HepG2 (cell line): ENCODE data around the gene TBC1D2B. TPM values are rescaled to one million over a fixed set of nuclear protein-coding genes. Genes with fewer than 3 reads are reported as not detected.
A peak's percentile ranks its signal among the peaks of the same experiment; 100 is the strongest.

ENCODE experiments used
- CBX5 ChIP-seq: sonication (generic); formaldehyde crosslinking; IDR thresholded peaks from 2 replicates; pipeline ENCODE4 v1.4.0; 2020; ENCODE audit warnings: missing genetic modification reagents, borderline replicate concordance
- E2F2 ChIP-seq: sonication (generic); formaldehyde crosslinking; IDR thresholded peaks from 2 replicates; pipeline ENCODE4 v1.4.0; 2020; ENCODE audit warnings: missing genetic modification reagents, borderline replicate concordance
- ERF ChIP-seq: IDR thresholded peaks from 2 replicates; pipeline ENCODE4 v1.6.1; 2018; ENCODE audit warnings: missing biosample characterization, missing genetic modification reagents
- HINFP ChIP-seq: sonication (generic); formaldehyde crosslinking; IDR thresholded peaks from 2 replicates; pipeline ENCODE4 v1.4.0; 2020; ENCODE audit warnings: low read depth, mild to moderate bottlenecking, missing genetic modification reagents
- HMGA1 ChIP-seq: sonication (generic); formaldehyde crosslinking; conservative IDR thresholded peaks from 2 replicates; pipeline ENCODE4 v1.4.0; 2020; ENCODE audit warnings: missing genetic modification reagents
- HOMEZ ChIP-seq: IDR thresholded peaks from 2 replicates; pipeline ENCODE4 v1.6.1; 2016; ENCODE audit warnings: low read depth
- HOXD1 ChIP-seq: sonication (generic); formaldehyde crosslinking; IDR thresholded peaks from 2 replicates; pipeline ENCODE4 v1.5.0; 2020; ENCODE audit warnings: missing genetic modification reagents
- JDP2 ChIP-seq: sonication (generic); formaldehyde crosslinking; IDR thresholded peaks from 2 replicates; pipeline ENCODE4 v1.8.1; 2022; ENCODE audit warnings: missing genetic modification reagents, borderline replicate concordance
- KDM4B ChIP-seq: sonication (generic); formaldehyde crosslinking; IDR thresholded peaks from 2 replicates; pipeline ENCODE4 v1.4.0; 2020; ENCODE audit warnings: missing genetic modification reagents
- KLF12 ChIP-seq: sonication (generic); formaldehyde crosslinking; IDR thresholded peaks from 2 replicates; pipeline ENCODE4 v1.4.0; 2020; ENCODE audit warnings: missing genetic modification reagents, borderline replicate concordance
- MTA3 ChIP-seq: sonication (generic); formaldehyde crosslinking; IDR thresholded peaks from 2 replicates; pipeline ENCODE4 v1.4.0; 2020; ENCODE audit warnings: missing genetic modification reagents
- NKX3-1 ChIP-seq: sonication (generic); formaldehyde crosslinking; IDR thresholded peaks from 2 replicates; pipeline ENCODE4 v1.5.0; 2020; ENCODE audit warnings: missing genetic modification reagents
- REPIN1 ChIP-seq: sonication (generic); formaldehyde crosslinking; IDR thresholded peaks from 2 replicates; pipeline ENCODE4 v1.8.0; 2022; ENCODE audit warnings: missing genetic modification reagents, low read depth, mild to moderate bottlenecking, borderline replicate concordance
- WIZ ChIP-seq: sonication (generic); formaldehyde crosslinking; IDR thresholded peaks from 2 replicates; pipeline ENCODE4 v1.5.1; 2020; ENCODE audit warnings: mild to moderate bottlenecking, missing genetic modification reagents
- ZBTB20 ChIP-seq: sonication (generic); formaldehyde crosslinking; IDR thresholded peaks from 2 replicates; pipeline ENCODE4 v1.8.1; 2023; ENCODE audit warnings: missing genetic modification reagents, low read depth, mild to moderate bottlenecking, borderline replicate concordance
- ZNF317 ChIP-seq: sonication (generic); formaldehyde crosslinking; IDR thresholded peaks from 2 replicates; pipeline ENCODE4 v1.5.0; 2020; ENCODE audit warnings: mild to moderate bottlenecking, missing genetic modification reagents
- ZNF562 ChIP-seq: sonication (generic); formaldehyde crosslinking; IDR thresholded peaks from 2 replicates; pipeline ENCODE4 v1.8.0; 2022; ENCODE audit warnings: missing genetic modification reagents, borderline replicate concordance
- ZNF646 ChIP-seq: sonication (generic); formaldehyde crosslinking; IDR thresholded peaks from 2 replicates; pipeline ENCODE4 v1.9.0; 2021; ENCODE audit warnings: mild to moderate bottlenecking, missing genetic modification reagents
- ZSCAN12 ChIP-seq: sonication (generic); formaldehyde crosslinking; IDR thresholded peaks from 2 replicates; pipeline ENCODE4 v1.9.0; 2021; ENCODE audit warnings: mild to moderate bottlenecking, missing genetic modification reagents
- polyA plus RNA-seq, 8 experiments: library from polyadenylated mRNA; depleted of rRNA in 3 of 8; stranded (reverse) in 7 of 8; unstranded in 1 of 8; fragments of >200 nt; fragmentation: Illumina TruSeq in 4 of 8; extraction: Trizol in 4 of 8; gene quantifications; 2 replicates each; pipeline versions ENCODE4 v1.2.1 to v1.2.3, GENCODE V29; 2011 to 2016; ENCODE audit warnings: low read depth in 4 of 8, missing spikeins in 1 of 8, mixed read lengths in 1 of 8; ENCODE audit not compliant: insufficient read depth in 1 of 8
- total RNA-seq, 5 experiments: library from RNA; depleted of rRNA; stranded (reverse); fragments of >200 nt; fragmentation: Illumina TruSeq; extraction: Trizol; gene quantifications; 2 replicates each; pipeline ENCODE4 v1.2.3, GENCODE V29; 2016; ENCODE audit warnings: low read depth in 1 of 5

The TBC1D2B gene
- total and polyA plus RNA-seq, 2 of the 13 experiments (the other 11 are each of a cell fraction or from before 2014, with no cell fraction given), result 10.1 to 14.4 TPM

GRCh38 chr15:78035861-78036476 is 41.5 kb downstream of the TBC1D2B start (continued):
- TF ChIP-seq CBX5 (no peak), MTA3 (CRISPR knock-in tag) (no peak), E2F2 (CRISPR knock-in tag) (no peak), ZNF317 (CRISPR knock-in tag) (no peak), ERF (CRISPR knock-in tag) (no peak), HMGA1 (no peak), JDP2 (no peak), ZBTB20 (CRISPR knock-in tag) (peak; percentile 59; the same call in 1 of the 2 replicates), WIZ (CRISPR knock-in tag) (no peak), ZNF646 (CRISPR knock-in tag) (no peak), HOMEZ (CRISPR knock-in tag) (no peak), ZNF562 (no peak), KDM4B (CRISPR knock-in tag) (no peak), NKX3-1 (CRISPR knock-in tag) (no peak), HINFP (CRISPR knock-in tag) (no peak), HOXD1 (CRISPR knock-in tag) (no peak), REPIN1 (CRISPR knock-in tag) (peak; percentile 56; the same call in 1 of the 2 replicates), KLF12 (CRISPR knock-in tag) (no peak), ZSCAN12 (CRISPR knock-in tag) (no peak)
